ENCODE measurements around the gene CERT1. TPM values are rescaled to one million over a fixed set of nuclear protein-coding genes. Genes with fewer than 3 reads are reported as not detected.

The CERT1 gene
- polyA plus RNA-seq, 3 donors = 16.6 to 50.5 (median 45.9) TPM

GRCh38 chr5:75547812-75548211 is 36.4 kb upstream of the CERT1 start:
- Histone ChIP-seq H3K27me3 (ENCODE audit: control insufficient read depth in 2 of 2, insufficient read depth in 2 of 2, low read length in 2 of 2) (no peaks in the 10 kb centered on the region), H2AFZ (ENCODE audit: insufficient read depth, low read depth, low read length, poor library complexity, severe bottlenecking) (no peak overlapping the region), H4K20me1 (ENCODE audit: insufficient read depth, low read length) (peaks cover 38% of the 10 kb centered on the region), H3K4me1 (ENCODE audit: control insufficient read depth in 1 of 2, insufficient read depth in 2 of 2, low read length in 2 of 2) (no peaks in the 10 kb centered on the region), H3K4me3 (replicated peaks in 1 of 3; ENCODE audit: low read depth in 2 of 3, low read length in 3 of 3) (no peak overlapping the region), H3K4me2 (replicated peaks; ENCODE audit: extremely low read depth, low read length, poor library complexity, severe bottlenecking) (no peak overlapping the region), H3K9ac (ENCODE audit: insufficient read depth, low read length, poor library complexity, severe bottlenecking) (no peak overlapping the region), H3K36me3 (replicated peaks in 1 of 2; ENCODE audit: control insufficient read depth in 1 of 2, insufficient read depth in 2 of 2, low read length in 2 of 2) (peaks cover 18 to 38% of the 10 kb centered on the region in 2 donors), H3K9me3 (replicated peaks in 1 of 2; ENCODE audit: control insufficient read depth in 1 of 2, insufficient read depth in 1 of 2, low read length in 2 of 2) (no peaks in the 10 kb centered on the region), H3K27ac (ENCODE audit: low read depth in 1 of 2, low read length in 2 of 2) (no peak overlapping the region), H3K79me2 (ENCODE audit: insufficient read depth, low read length) (peaks cover 62% of the 10 kb centered on the region)
- 90% methylated on average over 2 of the region's 3 CpGs for WGBS (ENCODE audit: insufficient coverage)
- Mint-ChIP-seq H3K36me3 (peaks cover 22 to 33% of the 10 kb centered on the region in 2 donors), H3K4me3 (no peak overlapping the region), H3K4me1 (peaks cover 7% of the 10 kb centered on the region), H3K27me3 (ENCODE audit: low read depth in 3 of 3) (peaks cover 0 to 3% (median 0%) of the 10 kb centered on the region in 3 donors), H3K27ac (no peak overlapping the region), H3K9me3 (no peaks in the 10 kb centered on the region)
- DNase-seq = no peak
- intact Hi-C loops (cut with micrococcal nuclease) = no loop called here
- no peak for TF ChIP-seq CTCF (IDR thresholded peaks at IDR 0.05)

DNA sequence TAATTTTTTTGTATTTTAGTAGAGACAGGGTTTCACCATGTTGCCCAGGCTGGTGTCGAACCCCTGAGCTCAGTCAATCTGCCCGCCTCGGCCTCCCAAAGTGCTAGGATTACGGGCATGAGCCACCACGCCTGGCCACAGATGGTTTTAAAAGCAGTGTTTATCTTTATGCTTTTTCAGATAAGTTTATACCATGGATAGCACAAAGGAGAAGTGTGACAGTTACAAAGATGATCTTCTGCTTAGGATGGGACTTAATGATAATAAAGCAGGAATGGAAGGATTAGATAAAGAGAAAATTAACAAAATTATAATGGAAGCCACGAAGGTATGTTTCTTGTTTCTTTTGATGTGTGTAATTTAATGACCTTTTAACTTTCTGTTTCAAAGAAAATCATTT is 35.4 kb upstream of the CERT1 start:
- intact Hi-C loops (cut with micrococcal nuclease) = no loop called here
- Mint-ChIP-seq H3K9me3 (no peaks in the 10 kb centered on the region), H3K4me1 (peaks cover 9% of the 10 kb centered on the region), H3K27me3 (ENCODE audit: low read depth in 3 of 3) (peaks cover 0 to 3% (median 0%) of the 10 kb centered on the region in 3 donors), H3K4me3 (no peak overlapping the region), H3K27ac (peak overlapping the region in 1 of 7 donors; percentile 12), H3K36me3 (peaks cover 16 to 28% of the 10 kb centered on the region in 2 donors)
- 100% methylated on average over 5 of the region's 6 CpGs for WGBS (ENCODE audit: insufficient coverage)
- Histone ChIP-seq H3K79me2 (ENCODE audit: insufficient read depth, low read length) (peaks cover 71% of the 10 kb centered on the region), H4K20me1 (ENCODE audit: insufficient read depth, low read length) (peaks cover 43% of the 10 kb centered on the region), H3K4me1 (ENCODE audit: control insufficient read depth in 1 of 2, insufficient read depth in 2 of 2, low read length in 2 of 2) (no peaks in the 10 kb centered on the region), H2AFZ (ENCODE audit: insufficient read depth, low read depth, low read length, poor library complexity, severe bottlenecking) (no peak overlapping the region), H3K36me3 (replicated peaks in 1 of 2; ENCODE audit: control insufficient read depth in 1 of 2, insufficient read depth in 2 of 2, low read length in 2 of 2) (peaks cover 9 to 28% of the 10 kb centered on the region in 2 donors), H3K27me3 (ENCODE audit: control insufficient read depth in 2 of 2, insufficient read depth in 2 of 2, low read length in 2 of 2) (no peaks in the 10 kb centered on the region), H3K9ac (ENCODE audit: insufficient read depth, low read length, poor library complexity, severe bottlenecking) (no peak overlapping the region), H3K27ac (ENCODE audit: low read depth in 1 of 2, low read length in 2 of 2) (no peak overlapping the region), H3K4me2 (replicated peaks; ENCODE audit: extremely low read depth, low read length, poor library complexity, severe bottlenecking) (no peak overlapping the region), H3K9me3 (replicated peaks in 1 of 2; ENCODE audit: control insufficient read depth in 1 of 2, insufficient read depth in 1 of 2, low read length in 2 of 2) (no peaks in the 10 kb centered on the region), H3K4me3 (replicated peaks in 1 of 3; ENCODE audit: low read depth in 2 of 3, low read length in 3 of 3) (no peak overlapping the region)
- no peak for DNase-seq
- no peak for TF ChIP-seq CTCF (IDR thresholded peaks at IDR 0.05)
